ENCODE data around the gene GTSF1L.

GRCh38 chr20:43722153-43722505 lies 4.7 kb downstream of the GTSF1L start:
- TF ChIP-seq, protein P1, sequence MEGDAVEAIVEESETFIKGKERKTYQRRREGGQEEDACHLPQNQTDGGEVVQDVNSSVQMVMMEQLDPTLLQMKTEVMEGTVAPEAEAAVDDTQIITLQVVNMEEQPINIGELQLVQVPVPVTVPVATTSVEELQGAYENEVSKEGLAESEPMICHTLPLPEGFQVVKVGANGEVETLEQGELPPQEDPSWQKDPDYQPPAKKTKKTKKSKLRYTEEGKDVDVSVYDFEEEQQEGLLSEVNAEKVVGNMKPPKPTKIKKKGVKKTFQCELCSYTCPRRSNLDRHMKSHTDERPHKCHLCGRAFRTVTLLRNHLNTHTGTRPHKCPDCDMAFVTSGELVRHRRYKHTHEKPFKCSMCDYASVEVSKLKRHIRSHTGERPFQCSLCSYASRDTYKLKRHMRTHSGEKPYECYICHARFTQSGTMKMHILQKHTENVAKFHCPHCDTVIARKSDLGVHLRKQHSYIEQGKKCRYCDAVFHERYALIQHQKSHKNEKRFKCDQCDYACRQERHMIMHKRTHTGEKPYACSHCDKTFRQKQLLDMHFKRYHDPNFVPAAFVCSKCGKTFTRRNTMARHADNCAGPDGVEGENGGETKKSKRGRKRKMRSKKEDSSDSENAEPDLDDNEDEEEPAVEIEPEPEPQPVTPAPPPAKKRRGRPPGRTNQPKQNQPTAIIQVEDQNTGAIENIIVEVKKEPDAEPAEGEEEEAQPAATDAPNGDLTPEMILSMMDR (IDR thresholded peaks at IDR 0.05), result no peak
- no peak for TF ChIP-seq POLR2A (IDR thresholded peaks at IDR 0.05)

Measured in upper lobe of left lung (tissue), 4 donors.